ENCODE results near the gene PEX10.

Gene PEX10

GRCh38 chr1:2372551-2373490 lies 39.5 kb downstream of the PEX10 start:
- no peak for DNase-seq

- no peak for DNase-seq
These were observed 44.2 kb downstream of the PEX10 start for GRCh38 chr1:2368053-2368744.

DNA sequence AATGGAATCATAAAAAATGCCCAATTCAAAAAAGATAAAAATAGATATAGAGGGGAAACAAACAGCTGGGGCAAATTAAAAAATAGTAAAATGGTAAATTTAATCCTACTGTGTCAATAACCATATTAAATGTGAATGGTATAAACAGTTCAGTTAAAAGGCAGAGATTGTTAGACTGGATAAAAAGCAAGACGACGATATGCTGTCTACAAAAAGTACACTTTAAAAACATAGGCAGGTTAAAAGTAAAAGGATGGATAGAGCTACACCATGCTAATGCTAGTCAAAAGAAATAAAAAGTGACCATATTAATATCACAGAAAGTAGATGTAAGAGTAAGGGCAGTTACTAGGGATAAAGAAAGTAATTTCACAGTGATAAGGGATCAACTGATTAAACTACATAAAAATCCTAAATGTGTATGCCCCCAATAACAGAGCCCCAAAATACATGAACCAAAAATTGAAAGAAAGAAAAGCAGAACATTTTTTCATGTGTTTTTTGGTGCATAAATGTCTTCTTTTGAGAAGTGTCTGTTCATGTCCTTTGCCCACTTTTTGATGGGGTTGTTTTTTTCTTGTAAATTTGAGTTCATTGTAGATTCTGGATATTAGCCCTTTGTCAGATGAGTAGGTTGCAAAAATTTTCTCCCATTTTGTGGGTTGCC lies 48.4 kb downstream of the PEX10 start:
- no peak for DNase-seq

- no peak for DNase-seq
These were observed 51.6 kb downstream of the PEX10 start for GRCh38 chr1:2360588-2361364.

DNA sequence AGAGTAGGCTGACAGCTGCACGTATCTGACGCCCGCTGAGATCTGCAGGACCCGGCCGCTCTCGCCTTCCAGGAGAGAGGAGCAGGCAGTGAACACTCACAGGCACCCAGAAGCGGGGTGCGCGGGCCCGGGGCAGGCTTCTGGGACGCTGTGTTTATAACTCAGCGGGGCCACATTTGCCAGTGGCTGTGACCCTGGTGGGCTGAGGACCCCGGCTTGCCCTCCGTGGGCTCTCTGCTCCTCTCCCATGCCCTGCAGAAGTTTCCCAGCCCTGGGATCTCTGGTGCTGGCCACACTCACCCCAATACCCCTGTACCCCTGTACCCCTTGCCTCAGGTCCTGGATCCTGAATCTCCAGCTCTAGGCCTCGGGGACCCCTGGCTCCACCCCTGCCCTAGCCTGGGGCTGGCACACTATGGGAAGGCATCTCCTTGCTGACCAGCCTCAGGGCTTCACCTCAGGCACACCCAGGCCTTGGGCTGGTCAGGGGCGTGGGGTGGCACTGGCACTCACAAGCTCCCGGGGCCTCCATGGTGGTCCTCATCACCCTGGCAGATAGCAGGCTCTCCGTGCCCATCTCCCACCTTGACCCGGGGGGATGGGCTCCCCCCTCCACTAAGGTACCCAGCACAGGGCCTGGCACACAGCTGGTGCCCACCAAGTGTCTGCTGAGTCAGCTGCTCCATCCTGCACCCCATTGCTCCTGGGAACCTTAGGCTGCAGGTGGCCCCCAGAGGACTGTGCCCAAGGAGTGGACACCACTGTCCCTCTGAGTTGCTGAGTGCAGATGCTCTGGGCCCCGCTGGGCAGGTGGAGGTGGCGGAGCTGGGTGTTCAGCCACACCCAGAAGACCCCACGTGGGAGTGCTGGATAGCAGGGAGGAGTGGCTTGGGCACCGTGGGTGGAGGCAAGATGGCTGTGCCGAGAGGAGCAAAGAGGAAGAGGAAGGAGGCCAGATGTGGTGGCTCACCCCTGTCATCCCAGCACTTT lies 53.4 kb downstream of the PEX10 start:
- no peak for DNase-seq

DNA sequence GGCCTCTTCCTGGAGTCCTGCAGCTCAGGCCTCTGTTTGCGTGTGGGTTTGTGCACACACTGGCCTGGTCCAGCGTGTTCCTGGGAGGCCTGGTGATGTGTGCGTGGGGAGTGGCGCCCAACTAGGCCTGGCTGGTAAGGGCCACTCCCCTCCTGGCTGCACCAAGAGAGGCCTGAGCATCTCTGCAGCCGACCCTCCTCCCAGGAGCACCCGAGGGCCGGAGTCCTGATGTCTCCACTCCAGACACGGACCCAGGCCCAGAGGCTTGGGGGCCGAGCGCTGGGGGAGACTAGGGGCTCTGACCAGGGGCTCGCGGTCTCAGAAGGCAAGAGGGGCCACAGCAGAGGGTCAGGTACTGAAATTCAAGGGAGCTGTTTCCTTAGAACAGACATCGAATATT lies 54.3 kb downstream of the PEX10 start:
- DNase-seq: no peak

- DNase-seq: no peak
These were observed 55.2 kb downstream of the PEX10 start for GRCh38 chr1:2356911-2357845.

- DNase-seq: no peak
These were observed 56.0 kb downstream of the PEX10 start for GRCh38 chr1:2356401-2356800.

- no peak for DNase-seq
These were observed 56.7 kb downstream of the PEX10 start for GRCh38 chr1:2355373-2356261.

GRCh38 chr1:2354511-2355372 lies 57.6 kb downstream of the PEX10 start:
- DNase-seq: no peak
